ENCODE data around the gene IZUMO1. TPM values are rescaled to one million over a fixed set of nuclear protein-coding genes. Genes with fewer than 3 reads are reported as not detected.
A peak's percentile ranks its signal among the peaks of the same experiment; 100 is the strongest.

IZUMO1 gene
- total RNA-seq, 1 experiment from 2014 or later = 10.3 TPM

- CTCF ChIA-PET = no interaction called here
- Histone ChIP-seq H3K4me1 (peaks cover 15% of the 10 kb centered on the region), H3K4me3 (ENCODE audit: low read depth, low read length) (no peak overlapping the region), H3K27me3 (replicated peaks; ENCODE audit: control insufficient read depth, insufficient read depth, low read length) (no peaks in the 10 kb centered on the region), H3K9me3 (no peaks in the 10 kb centered on the region), H3K36me3 (ENCODE audit: control insufficient read depth, insufficient read depth, low read length) (no peaks in the 10 kb centered on the region)
- DNase-seq = no peak
- H3K9me3 Mint-ChIP-seq (ENCODE audit: unreplicated experiment) = no peaks in the 10 kb centered on the region
- H3K27ac Mint-ChIP-seq (ENCODE audit: unreplicated experiment) = no peak overlapping the region
- peak overlapping the region; percentile 89 for H3K4me3 Mint-ChIP-seq (ENCODE audit: unreplicated experiment)
- intact Hi-C loops (cut with micrococcal nuclease; ENCODE audit: unreplicated experiment) = no loop called here
- peaks cover 26% of the 10 kb centered on the region for H3K4me1 Mint-ChIP-seq (ENCODE audit: low read depth, unreplicated experiment)
- POLR2A ChIA-PET = no interaction called here
- TF ChIP-seq CTCF (IDR thresholded peaks at IDR 0.05; ENCODE audit: insufficient read depth in 1 of 2, low read depth in 1 of 2, low read length in 1 of 2, severe bottlenecking in 1 of 2, unreplicated experiment in 1 of 2) = no peak
- no TSS peak for BruUV-seq (replicated peaks)
- H3K27me3 Mint-ChIP-seq (ENCODE audit: insufficient read depth, unreplicated experiment) = no peaks in the 10 kb centered on the region
- peaks cover 50% of the 10 kb centered on the region for H3K36me3 Mint-ChIP-seq (ENCODE audit: insufficient read depth, unreplicated experiment)
Observed at GRCh38 chr19:48749571-48750198, 3.0 kb upstream of the IZUMO1 start.

- Histone ChIP-seq H3K36me3 (ENCODE audit: control insufficient read depth, insufficient read depth, low read length) (no peaks in the 10 kb centered on the region), H3K9me3 (no peaks in the 10 kb centered on the region), H3K4me3 (ENCODE audit: low read depth, low read length) (no peak overlapping the region), H3K4me1 (peaks cover 7% of the 10 kb centered on the region), H3K27me3 (replicated peaks; ENCODE audit: control insufficient read depth, insufficient read depth, low read length) (no peaks in the 10 kb centered on the region)
- intact Hi-C loops (cut with micrococcal nuclease; ENCODE audit: unreplicated experiment) = no loop called here
- Mint-ChIP-seq H3K4me3 (ENCODE audit: unreplicated experiment) (no peak overlapping the region), H3K36me3 (ENCODE audit: insufficient read depth, unreplicated experiment) (peaks cover 53% of the 10 kb centered on the region), H3K4me1 (ENCODE audit: low read depth, unreplicated experiment) (peaks cover 10% of the 10 kb centered on the region), H3K27ac (ENCODE audit: unreplicated experiment) (no peak overlapping the region), H3K27me3 (ENCODE audit: insufficient read depth, unreplicated experiment) (no peaks in the 10 kb centered on the region), H3K9me3 (ENCODE audit: unreplicated experiment) (no peaks in the 10 kb centered on the region)
- no TSS peak for BruUV-seq (replicated peaks)
- ChIA-PET CTCF (no interaction called here), POLR2A (no interaction called here)
- DNase-seq = no peak
- no peak for TF ChIP-seq CTCF (IDR thresholded peaks at IDR 0.05; ENCODE audit: insufficient read depth in 1 of 2, low read depth in 1 of 2, low read length in 1 of 2, severe bottlenecking in 1 of 2, unreplicated experiment in 1 of 2)
Observed at GRCh38 chr19:48746110-48746509, 599 bp downstream of the IZUMO1 start.

GRCh38 chr19:48745208-48745995 lies 1.3 kb downstream of the IZUMO1 start:
- Histone ChIP-seq H3K27me3 (replicated peaks; ENCODE audit: control insufficient read depth, insufficient read depth, low read length) (no peaks in the 10 kb centered on the region), H3K4me3 (ENCODE audit: low read depth, low read length) (no peak overlapping the region), H3K4me1 (peaks cover 11% of the 10 kb centered on the region), H3K36me3 (ENCODE audit: control insufficient read depth, insufficient read depth, low read length) (no peaks in the 10 kb centered on the region), H3K9me3 (no peaks in the 10 kb centered on the region)
- POLR2A ChIA-PET = no interaction called here
- CTCF ChIA-PET = interaction anchor here (0.6 kb wide), 1 partner anchor 279 kb away, joined by 4 read pairs; the partner anchor contains the start of gene CGB3
- Mint-ChIP-seq H3K9me3 (ENCODE audit: unreplicated experiment) (no peaks in the 10 kb centered on the region), H3K27me3 (ENCODE audit: insufficient read depth, unreplicated experiment) (no peaks in the 10 kb centered on the region), H3K4me3 (ENCODE audit: unreplicated experiment) (no peak overlapping the region), H3K4me1 (ENCODE audit: low read depth, unreplicated experiment) (peaks cover 14% of the 10 kb centered on the region), H3K27ac (ENCODE audit: unreplicated experiment) (no peak overlapping the region), H3K36me3 (ENCODE audit: insufficient read depth, unreplicated experiment) (peaks cover 52% of the 10 kb centered on the region)
- BruUV-seq (replicated peaks) = no TSS peak
- no peak for TF ChIP-seq CTCF (IDR thresholded peaks at IDR 0.05; ENCODE audit: insufficient read depth in 1 of 2, low read depth in 1 of 2, low read length in 1 of 2, severe bottlenecking in 1 of 2, unreplicated experiment in 1 of 2)
- intact Hi-C loops (cut with micrococcal nuclease; ENCODE audit: unreplicated experiment) = no loop called here
- DNase-seq = peak; percentile 64 to 65

Data from Caco-2 (cell line).